M059J (cell line): ENCODE measurements around the gene CFAP300. TPM values are rescaled to one million over a fixed set of nuclear protein-coding genes. Genes with fewer than 3 reads are reported as not detected.

ENCODE experiments used
- DNase-seq: peaks from one replicate; pipeline ENCODE4 v3.0.0-alpha.2; 2012; ENCODE audit warnings: low read depth
- total RNA-seq: library from RNA; depleted of rRNA; stranded (reverse); fragments of >200 nt; shearing (Covaris generic); gene quantifications from 2 replicates; pipeline ENCODE4 v1.2.3, GENCODE V29; 2014

CFAP300 gene
- total RNA-seq, 1 experiment from 2014 or later: 5.6 TPM

DNA sequence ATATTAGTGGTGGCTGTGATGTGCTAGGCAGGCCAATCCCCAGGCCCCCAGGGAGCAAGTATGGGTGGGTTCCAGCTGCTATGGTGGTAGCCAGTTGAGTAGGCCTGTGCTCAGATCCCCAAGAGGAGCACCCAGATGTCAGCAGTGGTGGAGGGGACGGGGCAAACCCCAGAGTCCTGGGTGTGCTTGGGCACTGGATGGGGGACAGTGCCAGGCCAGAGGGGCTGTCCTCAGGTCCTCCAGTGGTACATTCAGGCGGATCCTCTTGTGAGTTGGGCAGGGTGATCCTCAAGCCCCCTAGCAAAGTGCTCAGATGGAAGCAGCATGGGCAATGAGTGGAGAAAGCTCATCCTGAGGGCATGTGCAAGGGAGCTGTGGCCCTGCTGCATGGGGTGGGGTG lies 26.0 kb downstream of the CFAP300 start:
- no peak for DNase-seq

DNA sequence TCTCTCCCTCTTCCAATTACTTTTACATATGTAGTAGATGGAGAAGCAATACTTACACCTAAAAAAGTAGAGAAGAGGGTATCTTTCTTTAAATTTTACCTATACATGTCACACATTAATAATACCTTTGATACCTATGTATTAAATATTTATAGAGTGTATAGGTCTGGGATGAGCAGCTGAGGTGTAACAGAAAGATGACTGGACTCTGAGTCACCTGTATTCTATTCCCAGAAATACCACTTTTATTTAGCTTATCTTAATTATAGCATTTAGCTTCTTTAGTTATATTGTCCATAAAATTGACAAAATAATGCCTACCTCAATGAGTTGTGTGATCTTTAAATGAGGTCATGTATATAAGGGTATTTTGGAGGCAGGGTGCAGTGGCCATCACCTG lies 32.4 kb downstream of the CFAP300 start:
- DNase-seq: no peak

DNA sequence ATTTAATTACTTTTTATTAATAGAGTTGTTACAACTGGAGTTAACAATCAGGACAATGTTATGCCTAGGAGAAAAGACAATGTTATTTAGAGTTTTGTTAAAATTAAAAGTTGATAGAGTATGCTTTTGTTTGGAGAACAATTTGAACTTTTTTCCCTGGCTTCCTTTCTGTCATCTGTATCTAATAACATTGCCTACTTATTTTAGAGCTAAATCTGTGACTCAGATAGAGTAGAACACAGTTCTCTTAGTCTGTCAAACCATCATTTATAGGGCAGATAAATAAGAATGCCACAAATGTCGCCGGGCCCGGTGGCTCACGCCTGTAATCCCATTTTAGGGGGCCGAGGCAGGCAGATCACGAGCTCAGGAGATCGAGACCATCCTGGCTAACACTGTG lies 34.1 kb downstream of the CFAP300 start:
- DNase-seq: no peak

DNA sequence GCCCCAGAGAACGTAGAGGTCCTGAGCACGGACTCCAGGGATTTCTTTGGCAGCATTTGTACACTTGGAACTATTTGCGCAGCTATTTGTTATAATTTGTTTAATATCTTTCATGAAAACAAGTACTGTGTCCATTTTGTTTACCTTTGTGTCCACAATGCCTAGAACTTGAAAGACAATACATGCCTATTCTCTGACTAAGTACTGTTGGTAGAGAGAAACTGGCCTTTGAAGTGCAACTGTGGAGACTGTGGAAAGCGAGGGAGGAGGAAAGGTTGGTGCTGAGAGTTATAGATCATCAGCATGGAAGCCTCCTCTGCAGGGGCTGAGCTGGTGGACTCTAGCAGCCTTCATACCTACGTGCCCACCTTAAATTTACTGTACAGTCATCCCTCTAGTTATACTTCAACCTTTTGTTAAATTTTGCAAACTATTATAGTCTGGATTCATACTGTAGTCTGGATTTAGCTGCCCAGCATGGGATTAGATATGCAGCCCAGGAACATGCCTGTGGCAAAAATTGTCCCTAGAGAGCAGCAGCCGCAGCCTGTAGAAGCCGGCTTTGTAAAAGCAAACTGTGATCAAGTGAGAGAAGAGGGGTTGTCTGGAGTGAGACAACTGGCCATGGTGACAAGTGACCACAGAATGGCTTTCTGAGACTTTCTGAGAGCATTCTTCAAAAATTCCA lies 38.8 kb downstream of the CFAP300 start:
- DNase-seq: peak; percentile 39

DNA sequence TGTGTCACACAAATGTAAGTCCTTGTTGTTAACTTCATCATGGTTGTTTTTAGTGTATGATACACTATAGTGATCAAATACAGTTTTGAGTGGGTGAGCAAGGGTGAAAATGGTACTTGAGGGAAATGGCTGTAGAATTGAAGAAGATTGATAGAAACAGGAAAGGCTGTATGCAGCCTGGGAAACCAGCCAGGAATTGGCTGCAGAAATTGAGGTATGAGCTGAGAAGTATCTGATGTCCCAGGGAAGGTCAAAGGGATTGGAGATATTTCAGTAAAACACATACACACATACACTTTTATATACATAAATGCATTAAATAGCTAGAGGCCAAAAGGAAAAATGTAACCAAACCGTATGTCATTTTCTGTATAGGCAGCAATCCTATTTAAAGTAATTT lies 49.9 kb downstream of the CFAP300 start:
- no peak for DNase-seq

DNA sequence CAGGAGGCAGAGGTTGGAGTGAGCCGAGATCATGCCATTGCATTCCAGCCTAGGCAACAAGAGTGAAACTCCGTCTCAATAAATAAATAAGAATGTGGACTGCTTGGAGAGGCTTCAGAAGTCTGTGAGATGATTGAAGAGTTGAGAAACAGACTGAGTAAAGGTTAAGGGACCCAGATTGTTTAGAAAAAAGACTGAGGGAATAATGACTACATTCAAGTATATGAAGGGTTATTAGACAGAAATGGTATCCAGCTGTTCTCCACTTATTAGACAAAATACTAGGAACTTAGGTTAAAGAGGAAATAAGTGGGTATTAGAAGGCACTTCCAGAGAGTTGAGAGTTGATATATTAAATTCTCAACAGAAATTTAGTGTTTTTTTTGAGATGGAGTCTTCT lies 52.5 kb downstream of the CFAP300 start:
- no peak for DNase-seq

DNA sequence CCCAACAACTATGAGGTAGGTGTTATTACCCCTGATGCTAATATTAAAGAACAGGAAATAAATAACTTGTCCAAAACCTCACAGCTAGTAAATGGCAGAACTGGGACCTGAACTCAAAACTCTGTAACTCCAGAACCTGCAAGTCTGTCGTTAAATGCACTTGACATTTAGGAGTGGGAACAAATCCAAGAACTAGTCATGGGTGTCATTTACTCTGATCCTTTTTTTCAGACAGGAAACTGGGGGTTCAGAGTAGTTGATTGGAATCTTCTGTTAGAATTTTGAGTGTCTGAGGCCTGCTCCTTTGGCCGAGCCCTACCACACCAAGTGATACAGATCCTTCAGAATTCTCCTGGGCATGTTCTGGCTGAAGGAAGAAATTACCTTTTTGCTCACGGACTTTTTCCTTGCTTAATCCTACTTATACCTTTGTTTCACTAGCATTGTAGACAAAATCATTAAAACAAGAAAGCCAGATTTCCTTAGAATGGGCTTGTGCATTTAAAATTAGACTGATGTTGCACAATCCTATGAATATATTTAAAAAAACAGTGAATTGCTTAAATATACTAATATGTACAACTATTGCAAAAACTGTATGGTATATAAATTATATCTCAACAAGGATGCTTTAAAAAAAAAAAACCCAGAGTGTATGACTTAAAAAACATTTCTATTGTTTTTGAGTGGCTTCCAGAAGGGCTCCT lies 61.6 kb downstream of the CFAP300 start:
- DNase-seq: peak; percentile 15

DNA sequence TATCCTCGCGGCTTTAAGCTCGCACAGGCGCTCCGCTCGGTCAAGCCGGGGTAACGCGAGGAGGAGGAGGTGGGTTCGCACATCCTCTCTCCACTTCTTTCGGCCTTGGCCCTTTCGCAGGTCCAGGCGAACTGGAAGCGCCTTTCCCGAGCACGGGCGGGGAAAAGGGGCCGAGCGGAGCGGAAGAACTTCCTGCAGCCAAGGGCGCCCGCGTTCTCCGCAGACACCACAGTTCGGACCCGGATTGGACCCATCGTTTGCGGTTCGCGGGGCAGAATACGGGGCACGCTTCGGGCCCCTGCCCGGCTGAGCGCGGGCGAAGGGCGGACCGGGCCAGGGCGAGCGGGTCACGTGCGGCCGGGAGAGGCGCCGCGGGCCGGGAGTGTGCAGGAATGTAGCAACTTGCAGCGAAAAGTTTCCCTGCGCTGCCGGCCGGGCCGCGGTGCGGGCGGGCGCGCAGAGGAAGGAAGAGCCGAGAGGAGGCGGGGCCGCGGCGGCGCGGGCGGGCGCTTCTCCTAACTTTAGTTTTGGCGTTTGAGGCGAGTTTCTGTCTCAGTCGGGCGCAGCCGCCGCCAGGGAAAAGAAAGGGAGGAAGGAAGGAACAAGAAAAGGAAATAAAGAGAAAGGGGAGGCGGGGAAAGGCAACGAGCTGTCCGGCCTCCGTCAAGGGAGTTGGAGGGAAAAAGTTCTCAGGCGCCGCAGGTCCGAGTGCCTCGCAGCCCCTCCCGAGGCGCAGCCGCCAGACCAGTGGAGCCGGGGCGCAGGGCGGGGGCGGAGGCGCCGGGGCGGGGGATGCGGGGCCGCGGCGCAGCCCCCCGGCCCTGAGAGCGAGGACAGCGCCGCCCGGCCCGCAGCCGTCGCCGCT lies 62.9 kb downstream of the CFAP300 start, which contains the start of gene YAP1:
Gene YAP1, plus strand, starts transcription at position 552 of the 865 bp plus-strand sequence. CDS start 402 bp downstream, outside the sequence.
- peak; percentile 93 for DNase-seq

DNA sequence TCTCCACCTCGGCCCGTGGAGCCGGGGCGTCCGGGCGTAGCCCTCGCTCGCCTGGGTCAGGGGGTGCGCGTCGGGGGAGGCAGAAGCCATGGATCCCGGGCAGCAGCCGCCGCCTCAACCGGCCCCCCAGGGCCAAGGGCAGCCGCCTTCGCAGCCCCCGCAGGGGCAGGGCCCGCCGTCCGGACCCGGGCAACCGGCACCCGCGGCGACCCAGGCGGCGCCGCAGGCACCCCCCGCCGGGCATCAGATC lies 63.4 kb downstream of the CFAP300 start:
- no peak for DNase-seq

DNA sequence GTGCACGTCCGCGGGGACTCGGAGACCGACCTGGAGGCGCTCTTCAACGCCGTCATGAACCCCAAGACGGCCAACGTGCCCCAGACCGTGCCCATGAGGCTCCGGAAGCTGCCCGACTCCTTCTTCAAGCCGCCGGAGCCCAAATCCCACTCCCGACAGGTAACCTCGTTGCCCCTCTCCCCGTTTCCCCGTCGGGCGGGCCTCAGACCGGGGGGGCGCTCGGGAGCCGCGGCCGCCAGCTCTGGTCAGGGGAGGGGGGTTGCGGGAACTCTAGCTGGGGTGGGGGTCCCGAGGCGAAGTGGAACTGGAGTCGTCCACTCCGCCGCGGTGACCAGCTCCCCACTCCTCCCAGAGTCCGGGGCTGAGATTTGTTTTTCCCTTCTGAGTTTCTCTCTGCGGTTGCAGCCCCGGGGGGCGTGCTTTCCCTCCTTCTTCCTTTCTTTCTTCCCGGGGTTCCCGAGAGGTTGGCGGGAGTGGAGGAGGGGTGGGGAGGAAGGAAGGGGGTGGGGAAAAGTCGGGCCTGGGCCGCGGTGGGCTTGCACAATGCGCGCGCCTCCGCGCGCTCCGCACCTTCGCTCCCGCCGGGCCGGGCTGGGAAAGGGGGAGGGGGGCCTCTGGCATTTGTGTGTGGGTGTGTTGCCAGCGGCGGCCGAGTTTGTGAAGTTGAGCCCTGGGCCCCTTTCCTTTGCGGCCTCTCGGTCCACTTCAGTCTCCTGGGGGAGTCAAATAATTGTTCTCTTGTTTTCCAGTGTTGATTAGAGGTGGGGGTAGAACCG lies 64.0 kb downstream of the CFAP300 start:
- DNase-seq: peak; percentile 75

DNA sequence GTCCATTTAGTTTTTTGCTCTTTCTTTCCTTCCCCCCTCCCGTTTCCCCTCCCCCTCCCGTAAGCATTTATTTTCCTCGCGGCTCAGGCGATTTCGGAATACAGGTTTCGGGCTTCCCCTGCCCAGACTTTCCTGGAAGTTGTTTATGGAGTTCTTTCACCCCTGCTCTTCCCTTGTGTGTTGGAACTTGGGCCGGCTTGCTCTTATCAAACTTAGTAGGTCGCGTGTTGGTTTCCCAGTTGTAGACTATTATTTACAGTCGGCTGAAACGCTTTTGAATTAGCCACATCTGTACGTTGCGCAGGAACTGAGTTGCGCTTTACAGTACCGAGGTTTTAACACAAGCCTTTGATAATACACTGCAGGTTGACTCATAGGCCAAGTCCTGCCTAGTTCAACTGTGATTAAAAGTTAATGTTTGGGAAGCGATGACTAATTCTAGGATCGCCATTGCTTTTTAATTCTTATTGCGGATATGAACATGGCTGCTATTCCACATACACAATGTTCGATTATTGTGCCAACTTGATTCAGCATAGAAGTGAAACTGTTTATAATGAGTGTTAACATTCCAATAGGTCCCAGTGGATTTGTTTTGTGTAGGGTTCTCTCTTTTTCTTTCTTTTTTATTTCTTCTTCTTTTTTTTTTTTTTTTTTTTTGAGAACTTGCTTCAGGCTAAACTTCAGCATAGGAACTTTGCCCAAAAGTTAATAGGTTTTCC lies 64.7 kb downstream of the CFAP300 start:
- DNase-seq: peak; percentile 94

DNA sequence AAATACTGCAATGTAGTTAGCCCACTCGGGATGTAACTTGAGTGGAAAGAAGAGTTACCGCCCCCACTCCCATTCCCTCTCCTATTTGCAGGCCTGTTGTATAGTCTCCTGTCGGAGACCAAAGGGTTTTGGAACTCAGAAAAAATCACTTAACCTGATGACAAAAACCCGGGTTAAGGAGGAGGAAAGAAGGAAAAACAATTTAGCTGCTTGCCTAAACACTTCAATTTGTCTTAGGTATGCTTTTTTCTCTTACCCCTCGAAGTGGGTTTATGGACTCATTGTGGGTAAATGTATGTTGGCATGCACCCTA lies 65.2 kb downstream of the CFAP300 start:
- DNase-seq: peak; percentile 25

DNA sequence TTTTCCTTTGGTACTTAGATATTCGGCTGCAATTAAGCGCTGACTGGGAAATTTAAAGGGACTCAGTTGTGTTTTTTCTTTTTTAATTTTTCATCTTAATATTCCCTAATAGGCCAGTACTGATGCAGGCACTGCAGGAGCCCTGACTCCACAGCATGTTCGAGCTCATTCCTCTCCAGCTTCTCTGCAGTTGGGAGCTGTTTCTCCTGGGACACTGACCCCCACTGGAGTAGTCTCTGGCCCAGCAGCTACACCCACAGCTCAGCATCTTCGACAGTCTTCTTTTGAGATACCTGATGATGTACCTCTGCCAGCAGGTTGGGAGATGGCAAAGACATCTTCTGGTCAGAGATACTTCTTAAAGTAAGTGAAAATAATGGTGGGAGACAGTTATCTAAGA lies 66.8 kb downstream of the CFAP300 start:
- DNase-seq: no peak

DNA sequence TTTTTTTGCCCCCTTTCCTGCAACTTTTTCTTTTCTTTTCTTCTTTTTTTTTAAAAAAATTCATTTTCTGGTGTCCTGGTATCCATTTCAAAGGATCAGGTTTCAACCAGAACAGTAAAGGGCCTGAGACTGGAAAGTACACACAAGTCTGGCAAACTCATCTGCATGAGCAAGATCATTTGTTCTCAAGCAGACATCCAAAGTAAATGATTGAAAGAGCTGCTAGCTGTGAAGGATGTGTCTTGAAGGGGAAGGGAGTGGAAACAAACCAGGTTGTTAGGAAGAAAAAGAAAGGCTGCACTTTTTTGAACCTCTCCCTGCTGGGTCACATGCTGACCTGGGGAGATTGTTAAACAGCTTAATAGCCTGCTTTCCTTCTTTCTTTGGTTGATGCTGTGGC lies 68.3 kb downstream of the CFAP300 start:
- peak; percentile 55 for DNase-seq

DNA sequence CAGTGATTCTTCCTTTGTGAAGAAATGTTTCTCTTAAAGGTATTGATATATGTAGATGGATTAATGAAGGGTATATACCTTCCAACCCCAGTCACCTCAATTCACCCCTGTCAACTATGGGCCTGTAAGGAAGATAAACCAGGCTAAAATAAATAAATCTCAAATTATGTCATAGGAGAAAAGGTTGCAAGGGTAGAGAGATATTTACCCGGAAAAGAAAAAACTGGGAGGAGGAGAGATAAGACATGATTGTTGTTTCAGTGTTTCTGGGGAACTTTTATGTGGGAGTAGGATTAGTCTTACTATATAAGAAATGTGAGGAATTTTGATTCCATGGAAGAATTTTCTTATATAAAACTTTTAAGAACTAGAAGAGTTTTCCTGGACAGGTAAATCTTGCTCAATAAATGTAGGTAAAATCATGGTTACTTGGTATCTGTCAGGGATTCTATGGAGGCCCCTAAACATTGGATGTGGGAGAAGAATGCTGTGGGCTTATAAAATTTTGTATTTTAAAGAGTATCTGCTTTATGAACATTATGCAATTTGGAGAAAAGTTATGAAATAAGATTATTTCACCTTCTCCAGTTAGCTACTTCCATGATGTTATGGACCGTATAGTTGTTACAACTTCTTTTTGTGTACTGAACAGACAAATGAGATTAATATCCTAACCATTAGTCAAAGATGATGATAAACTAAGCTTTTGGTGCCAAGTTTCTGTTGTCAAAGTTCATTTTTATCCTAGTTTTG lies 69.4 kb downstream of the CFAP300 start:
- DNase-seq: no peak

DNA sequence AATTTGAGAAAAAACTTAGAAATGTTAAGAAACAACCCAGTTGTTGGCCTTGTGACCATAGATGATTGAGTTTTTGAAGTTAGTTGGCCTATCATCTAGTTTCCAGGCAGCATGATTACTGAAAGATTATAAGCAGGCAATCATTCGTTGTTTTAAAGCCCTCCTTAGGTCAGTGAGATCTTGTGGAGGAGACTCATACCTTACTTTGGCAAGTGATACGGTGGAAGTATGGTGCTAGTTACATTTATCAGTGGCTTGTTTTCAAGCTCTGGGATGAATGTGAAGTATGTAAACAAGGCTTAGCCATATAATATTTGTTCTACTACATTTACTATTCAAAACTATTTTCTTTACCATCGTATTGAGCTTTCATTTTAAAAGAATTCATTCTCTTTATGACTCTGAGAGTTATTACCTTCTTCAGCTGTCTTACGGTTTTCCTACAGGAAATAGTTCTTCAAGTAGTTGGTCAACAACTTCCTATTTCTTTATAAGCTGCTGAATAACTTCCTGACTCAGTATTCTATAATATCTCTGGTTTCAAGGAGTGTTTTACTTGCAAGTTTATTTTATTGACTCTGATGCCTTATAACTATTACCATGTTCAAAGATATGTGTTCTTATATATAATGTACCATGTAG lies 70.4 kb downstream of the CFAP300 start:
- peak; percentile 28 for DNase-seq

DNA sequence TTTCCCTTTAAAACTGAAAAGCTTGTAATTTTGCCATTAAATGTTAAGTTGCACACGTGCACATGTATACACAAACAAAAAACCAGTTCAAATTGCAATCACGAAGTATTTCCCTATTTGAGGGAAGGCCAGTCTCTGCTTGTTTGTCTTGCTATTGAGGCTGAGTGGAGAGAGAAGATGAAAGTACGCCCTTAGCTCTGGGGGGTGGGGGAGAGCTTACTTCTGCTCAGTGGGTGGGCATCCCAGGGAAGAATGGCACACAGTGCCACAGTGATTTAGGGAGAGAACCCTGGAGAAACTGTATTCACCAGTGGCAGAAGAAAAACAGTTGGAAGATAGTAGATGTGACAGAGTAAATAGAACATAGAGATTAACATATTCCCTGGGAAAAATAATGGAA lies 71.7 kb downstream of the CFAP300 start:
- DNase-seq: no peak

DNA sequence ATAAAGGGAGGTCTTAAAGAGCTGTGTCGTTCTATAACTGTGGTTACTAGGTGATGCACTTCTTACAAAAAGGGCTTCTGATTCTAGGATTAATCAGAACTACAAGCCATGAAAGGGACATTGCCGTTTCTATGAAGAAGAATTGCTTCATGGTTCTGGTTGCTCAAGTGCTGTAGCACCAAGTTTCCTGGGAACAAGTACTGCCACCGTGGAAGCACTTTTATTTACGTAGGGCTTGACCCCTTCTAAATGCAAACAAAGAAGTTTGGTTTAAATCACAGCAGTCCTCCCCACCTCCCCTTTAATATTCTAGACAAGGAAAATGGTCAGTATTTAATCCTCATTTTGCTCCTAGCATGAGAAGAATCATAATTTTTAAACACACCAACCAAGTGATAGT lies 72.8 kb downstream of the CFAP300 start:
- DNase-seq: peak; percentile 31

DNA sequence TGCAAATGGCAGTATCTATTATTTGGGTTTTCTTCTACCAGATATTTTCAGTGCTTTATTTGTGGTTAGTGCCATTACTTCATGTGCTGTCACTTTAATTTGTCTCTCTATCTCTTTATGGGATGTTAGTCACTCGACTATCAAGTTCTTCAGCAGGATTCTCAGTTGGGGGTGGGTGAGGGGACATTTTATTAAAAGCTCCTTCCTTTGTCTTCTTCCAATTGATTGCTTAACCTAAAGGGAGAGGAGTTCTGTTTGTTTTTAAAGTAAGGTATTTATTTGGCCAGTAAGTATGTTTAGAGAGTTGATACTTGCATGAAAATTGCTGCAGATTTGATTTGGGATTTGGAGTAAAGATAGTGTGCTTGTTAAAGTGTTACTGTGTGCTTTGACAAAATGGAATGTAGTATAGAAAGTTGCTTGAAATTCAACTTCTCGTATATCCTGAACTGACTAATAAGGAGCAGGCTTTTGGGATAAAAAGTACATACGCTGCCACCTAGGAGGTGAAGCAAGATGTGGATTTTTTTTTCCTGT lies 73.3 kb downstream of the CFAP300 start:
- DNase-seq: peak; percentile 70

DNA sequence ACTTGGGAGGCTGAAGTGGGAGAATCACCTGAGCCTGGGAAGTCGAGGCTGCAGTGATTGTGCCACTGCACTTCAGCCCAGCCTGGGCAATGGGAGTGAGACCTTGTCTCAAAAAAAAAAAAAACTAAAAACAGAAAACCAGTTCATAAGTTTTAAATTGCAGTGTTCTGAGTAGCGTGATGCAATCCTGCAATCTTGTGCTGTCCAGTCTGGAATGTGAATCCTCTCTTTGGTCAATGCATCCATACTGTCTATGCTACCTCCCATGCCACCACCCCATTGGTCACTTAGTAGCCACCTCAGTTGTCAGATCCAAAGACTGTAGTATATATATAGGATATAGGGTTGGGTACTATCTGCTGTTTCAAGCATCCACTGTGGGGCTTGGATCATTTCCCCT lies 74.1 kb downstream of the CFAP300 start:
- no peak for DNase-seq
